ENCODE measurements around the gene ZNF682. TPM values are rescaled to one million over a fixed set of nuclear protein-coding genes. Genes with fewer than 3 reads are reported as not detected.
A peak's percentile ranks its signal among the peaks of the same experiment; 100 is the strongest.

Gene ZNF682
- total RNA-seq, 4 donors from 2014 or later: 3.1 to 11.6 (median 6.4) TPM

DNA sequence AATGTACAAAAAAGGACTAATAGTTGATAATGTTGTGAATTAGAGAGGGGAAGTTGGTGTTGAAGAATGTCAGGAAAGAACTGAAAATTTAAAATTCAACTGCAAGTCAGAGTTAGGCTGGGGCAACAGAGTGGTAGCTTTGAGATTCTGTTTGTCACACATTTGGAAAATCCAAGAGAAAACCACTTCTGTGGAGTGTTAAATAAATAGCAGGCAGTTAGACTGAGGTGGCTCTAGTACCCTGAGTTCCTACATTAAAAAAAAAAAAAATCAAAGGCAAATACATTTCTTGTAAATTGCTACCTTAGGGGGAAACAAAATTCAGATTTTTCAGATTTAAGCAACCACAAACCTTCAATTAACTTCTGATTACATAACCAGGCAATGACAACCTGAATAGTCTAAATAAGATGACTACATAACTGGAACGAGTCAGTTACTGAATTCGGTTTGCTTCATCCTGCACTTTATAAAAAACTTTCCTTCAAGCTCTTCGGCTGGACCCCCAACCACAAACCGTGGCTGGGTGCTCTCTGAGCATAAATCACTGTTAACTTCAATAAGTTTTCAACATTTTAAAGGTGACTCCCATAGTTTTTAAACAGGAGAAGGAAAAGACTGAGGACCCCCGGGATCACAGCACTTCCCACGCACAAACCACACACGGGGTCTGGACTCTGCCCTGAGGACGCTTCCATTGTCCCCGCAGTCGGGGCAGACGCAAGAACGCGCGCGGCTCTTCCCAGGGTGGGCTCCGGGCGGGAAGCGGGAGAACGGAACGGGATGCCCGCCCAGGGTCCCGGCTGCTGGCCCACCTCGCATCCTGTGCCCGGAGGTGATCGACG lies 725 bp downstream of the ZNF682 start:
- Histone ChIP-seq H3K27me3 (no peaks in the 10 kb centered on the region), H3K9me3 (no peaks in the 10 kb centered on the region), H3K27ac (peak overlapping the region; percentile 73), H3K4me1 (peaks cover 13% of the 10 kb centered on the region), H3K36me3 (peaks cover under 1% of the 10 kb centered on the region), H3K4me3 (peak overlapping the region; percentile 84)
- DNase-seq (ENCODE audit: low spot score in 2 of 2): no peak
- WGBS: under 1% methylated on average over 26 of the region's 26 CpGs
- TF ChIP-seq POLR2AphosphoS5 (IDR thresholded peaks at IDR 0.05): no peak
- no peak for TF ChIP-seq EP300 (IDR thresholded peaks at IDR 0.05)
- TF ChIP-seq, protein P1, sequence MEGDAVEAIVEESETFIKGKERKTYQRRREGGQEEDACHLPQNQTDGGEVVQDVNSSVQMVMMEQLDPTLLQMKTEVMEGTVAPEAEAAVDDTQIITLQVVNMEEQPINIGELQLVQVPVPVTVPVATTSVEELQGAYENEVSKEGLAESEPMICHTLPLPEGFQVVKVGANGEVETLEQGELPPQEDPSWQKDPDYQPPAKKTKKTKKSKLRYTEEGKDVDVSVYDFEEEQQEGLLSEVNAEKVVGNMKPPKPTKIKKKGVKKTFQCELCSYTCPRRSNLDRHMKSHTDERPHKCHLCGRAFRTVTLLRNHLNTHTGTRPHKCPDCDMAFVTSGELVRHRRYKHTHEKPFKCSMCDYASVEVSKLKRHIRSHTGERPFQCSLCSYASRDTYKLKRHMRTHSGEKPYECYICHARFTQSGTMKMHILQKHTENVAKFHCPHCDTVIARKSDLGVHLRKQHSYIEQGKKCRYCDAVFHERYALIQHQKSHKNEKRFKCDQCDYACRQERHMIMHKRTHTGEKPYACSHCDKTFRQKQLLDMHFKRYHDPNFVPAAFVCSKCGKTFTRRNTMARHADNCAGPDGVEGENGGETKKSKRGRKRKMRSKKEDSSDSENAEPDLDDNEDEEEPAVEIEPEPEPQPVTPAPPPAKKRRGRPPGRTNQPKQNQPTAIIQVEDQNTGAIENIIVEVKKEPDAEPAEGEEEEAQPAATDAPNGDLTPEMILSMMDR (IDR thresholded peaks at IDR 0.05): no peak
- TF ChIP-seq POLR2A (IDR thresholded peaks at IDR 0.05): no peak

DNA sequence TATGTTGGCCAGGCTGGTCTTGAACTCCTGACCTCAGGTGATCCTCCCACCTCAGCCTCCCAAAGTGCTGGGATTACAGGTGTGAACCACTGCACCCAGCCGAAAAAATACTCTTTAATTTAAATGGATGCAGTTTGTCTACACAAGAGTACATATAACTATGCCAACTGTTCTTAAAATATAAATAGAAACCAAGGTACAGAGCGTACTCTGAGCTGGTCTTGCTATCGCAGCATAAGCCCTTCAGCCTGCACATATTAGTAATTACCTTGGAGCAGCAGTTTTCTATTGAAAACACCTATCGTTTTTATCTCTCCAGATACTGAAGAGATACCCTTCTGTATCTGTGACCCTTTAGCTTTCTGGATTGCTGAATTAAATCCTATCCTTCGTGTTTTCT lies 3.4 kb downstream of the ZNF682 start:
- Histone ChIP-seq H3K27me3 (no peaks in the 10 kb centered on the region), H3K4me3 (no peak overlapping the region), H3K4me1 (peaks cover 13% of the 10 kb centered on the region), H3K36me3 (peaks cover 7% of the 10 kb centered on the region), H3K9me3 (no peaks in the 10 kb centered on the region), H3K27ac (no peak overlapping the region)
- TF ChIP-seq EP300 (IDR thresholded peaks at IDR 0.05) (no peak), POLR2AphosphoS5 (IDR thresholded peaks at IDR 0.05) (no peak), POLR2A (IDR thresholded peaks at IDR 0.05) (no peak)
- TF ChIP-seq, protein P1 (IDR thresholded peaks at IDR 0.05): no peak
- 97% methylated on average over 5 of the region's 5 CpGs for whole genome bisulfite sequencing
- no peak for DNase-seq (ENCODE audit: low spot score in 2 of 2)

DNA sequence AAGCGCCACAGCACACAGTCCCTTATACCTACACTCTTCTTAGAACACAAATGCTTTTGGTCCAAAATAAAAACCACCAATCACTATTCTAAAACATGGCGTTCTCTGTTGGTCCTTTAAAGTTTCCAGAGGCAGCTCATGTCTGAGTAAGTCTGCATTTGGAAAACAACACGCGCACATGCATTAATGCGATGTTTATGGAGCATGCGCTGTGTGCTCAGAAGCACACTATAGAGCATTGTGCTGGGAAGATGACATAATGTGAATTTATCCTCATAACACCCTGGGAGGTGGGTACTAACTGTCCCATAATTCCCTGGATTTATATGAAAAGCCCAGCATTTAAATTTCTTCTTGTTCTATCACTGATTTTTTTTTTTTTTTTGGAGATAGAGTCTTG lies 10.7 kb downstream of the ZNF682 start:
- Histone ChIP-seq H3K9me3 (no peaks in the 10 kb centered on the region), H3K4me1 (no peaks in the 10 kb centered on the region), H3K36me3 (peaks cover 49% of the 10 kb centered on the region), H3K27me3 (no peaks in the 10 kb centered on the region), H3K27ac (no peak overlapping the region), H3K4me3 (no peak overlapping the region)
- over 99% methylated on average over 6 of the region's 6 CpGs for WGBS
- no peak for DNase-seq (ENCODE audit: low spot score in 2 of 2)
- TF ChIP-seq EP300 (IDR thresholded peaks at IDR 0.05): no peak
- no peak for TF ChIP-seq POLR2AphosphoS5 (IDR thresholded peaks at IDR 0.05)
- no peak for TF ChIP-seq POLR2A (IDR thresholded peaks at IDR 0.05)

DNA sequence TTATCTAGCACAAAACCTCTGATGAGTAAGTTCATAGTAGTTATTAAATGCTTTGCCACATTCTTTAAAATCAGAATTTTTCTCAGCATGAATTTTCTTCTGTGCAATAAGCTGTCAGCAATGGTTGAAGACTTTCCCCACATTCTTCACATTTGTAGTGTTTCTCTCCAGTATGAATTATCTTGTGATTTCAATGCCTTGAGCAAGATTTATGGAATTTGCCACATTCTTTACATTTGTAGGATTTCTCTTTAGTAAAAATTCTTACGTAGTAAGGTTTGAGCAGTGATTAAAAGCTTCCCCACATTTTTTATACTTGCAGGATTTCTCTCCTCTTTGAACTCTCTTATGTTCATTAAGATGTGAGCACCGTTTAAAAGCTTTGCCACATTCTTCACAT lies 33.6 kb downstream of the ZNF682 start:
- WGBS: 77% methylated on average over 2 of the region's 2 CpGs
- Histone ChIP-seq H3K9me3 (peaks cover 48% of the 10 kb centered on the region), H3K4me3 (no peak overlapping the region), H3K4me1 (no peaks in the 10 kb centered on the region), H3K36me3 (peaks cover 37% of the 10 kb centered on the region), H3K27me3 (no peaks in the 10 kb centered on the region), H3K27ac (no peak overlapping the region)
- TF ChIP-seq POLR2AphosphoS5 (IDR thresholded peaks at IDR 0.05): no peak
- no peak for TF ChIP-seq POLR2A (IDR thresholded peaks at IDR 0.05)
- no peak for TF ChIP-seq EP300 (IDR thresholded peaks at IDR 0.05)
- TF ChIP-seq, protein P1 (IDR thresholded peaks at IDR 0.05): no peak
- no peak for DNase-seq (ENCODE audit: low spot score in 2 of 2)

DNA sequence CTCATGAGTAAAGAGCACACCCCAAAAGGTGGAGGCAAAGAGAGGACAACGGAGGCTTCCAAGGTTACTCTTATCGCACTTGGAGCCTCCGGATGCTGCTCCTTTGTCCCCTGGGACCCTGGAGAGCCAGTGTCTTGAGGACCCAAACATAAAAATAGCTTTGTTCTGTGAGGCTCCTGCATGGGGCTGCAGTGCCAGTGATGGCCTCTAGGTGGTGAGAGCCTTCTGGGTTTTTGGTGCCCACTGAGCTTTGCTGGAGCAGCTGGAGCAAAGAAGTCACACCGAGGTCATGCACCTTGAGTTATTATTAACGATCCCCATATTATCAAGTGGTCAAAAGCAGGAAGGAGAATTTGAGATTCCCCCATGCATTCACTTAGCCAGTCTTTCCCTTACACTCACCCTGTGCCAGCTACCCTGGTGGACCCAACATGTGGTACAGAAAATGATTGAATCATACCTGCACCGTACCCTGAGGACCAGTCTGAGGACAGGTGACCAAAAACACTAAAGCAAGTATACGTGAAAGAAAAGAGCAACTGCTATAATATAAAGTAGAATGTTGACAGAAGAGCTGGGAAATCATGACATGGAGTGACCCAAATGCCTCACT lies 41.5 kb downstream of the ZNF682 start:
- H3K9me3 ChIP-seq: peaks cover 15% of the 10 kb centered on the region
- no peak for DNase-seq (ENCODE audit: low spot score in 2 of 2)
- H3K4me1 ChIP-seq: no peaks in the 10 kb centered on the region

More for the DNA sequence above, 41.5 kb downstream of the ZNF682 start:
- WGBS: 44% methylated on average over 7 of the region's 7 CpGs
- Histone ChIP-seq H3K27ac (no peak overlapping the region), H3K27me3 (no peaks in the 10 kb centered on the region), H3K4me3 (no peak overlapping the region), H3K36me3 (no peaks in the 10 kb centered on the region)
- TF ChIP-seq POLR2AphosphoS5 (IDR thresholded peaks at IDR 0.05) (no peak), POLR2A (IDR thresholded peaks at IDR 0.05) (no peak), EP300 (IDR thresholded peaks at IDR 0.05) (no peak)
- TF ChIP-seq, protein P1 (IDR thresholded peaks at IDR 0.05): peak; percentile 46 to 69

Measured in suprapubic skin (tissue), 4 donors.